Measurements from ENCODE around the gene CACNB2. TPM values are rescaled to one million over a fixed set of nuclear protein-coding genes. Genes with fewer than 3 reads are reported as not detected.

The CACNB2 gene
- total RNA-seq, 1 experiment from 2014 or later: 3.2 TPM

DNA sequence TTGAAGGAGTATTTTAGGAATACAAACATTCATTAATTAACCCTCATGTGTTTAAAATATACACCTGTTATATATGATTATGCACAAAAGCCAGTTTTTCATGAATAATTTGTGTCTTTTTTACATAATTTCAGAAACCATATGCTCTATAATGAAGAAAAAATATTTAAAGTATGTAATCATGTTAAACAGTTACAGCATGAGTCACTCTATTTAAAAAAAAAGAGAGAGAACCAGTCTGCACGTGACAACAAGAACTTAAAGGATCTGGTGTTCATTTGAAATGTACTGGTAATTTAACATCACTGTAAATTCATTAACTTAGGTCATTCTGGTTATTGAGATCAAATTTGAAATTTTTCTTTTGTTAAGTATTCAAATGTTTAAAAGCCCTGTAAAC is 228.5 kb downstream of the CACNB2 start (continued):
- TF ChIP-seq ETV6 (CRISPR knock-in tag; IDR thresholded peaks at IDR 0.05) (no peak), ZNF423 (CRISPR knock-in tag; IDR thresholded peaks at IDR 0.05) (no peak)
- TF ChIP-seq, protein P1, sequence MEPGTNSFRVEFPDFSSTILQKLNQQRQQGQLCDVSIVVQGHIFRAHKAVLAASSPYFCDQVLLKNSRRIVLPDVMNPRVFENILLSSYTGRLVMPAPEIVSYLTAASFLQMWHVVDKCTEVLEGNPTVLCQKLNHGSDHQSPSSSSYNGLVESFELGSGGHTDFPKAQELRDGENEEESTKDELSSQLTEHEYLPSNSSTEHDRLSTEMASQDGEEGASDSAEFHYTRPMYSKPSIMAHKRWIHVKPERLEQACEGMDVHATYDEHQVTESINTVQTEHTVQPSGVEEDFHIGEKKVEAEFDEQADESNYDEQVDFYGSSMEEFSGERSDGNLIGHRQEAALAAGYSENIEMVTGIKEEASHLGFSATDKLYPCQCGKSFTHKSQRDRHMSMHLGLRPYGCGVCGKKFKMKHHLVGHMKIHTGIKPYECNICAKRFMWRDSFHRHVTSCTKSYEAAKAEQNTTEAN (CRISPR knock-in tag; IDR thresholded peaks at IDR 0.05): no peak
- TF ChIP-seq, protein P2, sequence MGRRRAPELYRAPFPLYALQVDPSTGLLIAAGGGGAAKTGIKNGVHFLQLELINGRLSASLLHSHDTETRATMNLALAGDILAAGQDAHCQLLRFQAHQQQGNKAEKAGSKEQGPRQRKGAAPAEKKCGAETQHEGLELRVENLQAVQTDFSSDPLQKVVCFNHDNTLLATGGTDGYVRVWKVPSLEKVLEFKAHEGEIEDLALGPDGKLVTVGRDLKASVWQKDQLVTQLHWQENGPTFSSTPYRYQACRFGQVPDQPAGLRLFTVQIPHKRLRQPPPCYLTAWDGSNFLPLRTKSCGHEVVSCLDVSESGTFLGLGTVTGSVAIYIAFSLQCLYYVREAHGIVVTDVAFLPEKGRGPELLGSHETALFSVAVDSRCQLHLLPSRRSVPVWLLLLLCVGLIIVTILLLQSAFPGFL (CRISPR knock-in tag; IDR thresholded peaks at IDR 0.05; ENCODE audit: borderline replicate concordance): no peak
- TF ChIP-seq, protein P3, sequence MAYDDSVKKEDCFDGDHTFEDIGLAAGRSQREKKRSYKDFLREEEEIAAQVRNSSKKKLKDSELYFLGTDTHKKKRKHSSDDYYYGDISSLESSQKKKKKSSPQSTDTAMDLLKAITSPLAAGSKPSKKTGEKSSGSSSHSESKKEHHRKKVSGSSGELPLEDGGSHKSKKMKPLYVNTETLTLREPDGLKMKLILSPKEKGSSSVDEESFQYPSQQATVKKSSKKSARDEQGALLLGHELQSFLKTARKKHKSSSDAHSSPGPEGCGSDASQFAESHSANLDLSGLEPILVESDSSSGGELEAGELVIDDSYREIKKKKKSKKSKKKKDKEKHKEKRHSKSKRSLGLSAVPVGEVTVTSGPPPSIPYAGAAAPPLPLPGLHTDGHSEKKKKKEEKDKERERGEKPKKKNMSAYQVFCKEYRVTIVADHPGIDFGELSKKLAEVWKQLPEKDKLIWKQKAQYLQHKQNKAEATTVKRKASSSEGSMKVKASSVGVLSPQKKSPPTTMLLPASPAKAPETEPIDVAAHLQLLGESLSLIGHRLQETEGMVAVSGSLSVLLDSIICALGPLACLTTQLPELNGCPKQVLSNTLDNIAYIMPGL (CRISPR knock-in tag; IDR thresholded peaks at IDR 0.05): no peak

DNA sequence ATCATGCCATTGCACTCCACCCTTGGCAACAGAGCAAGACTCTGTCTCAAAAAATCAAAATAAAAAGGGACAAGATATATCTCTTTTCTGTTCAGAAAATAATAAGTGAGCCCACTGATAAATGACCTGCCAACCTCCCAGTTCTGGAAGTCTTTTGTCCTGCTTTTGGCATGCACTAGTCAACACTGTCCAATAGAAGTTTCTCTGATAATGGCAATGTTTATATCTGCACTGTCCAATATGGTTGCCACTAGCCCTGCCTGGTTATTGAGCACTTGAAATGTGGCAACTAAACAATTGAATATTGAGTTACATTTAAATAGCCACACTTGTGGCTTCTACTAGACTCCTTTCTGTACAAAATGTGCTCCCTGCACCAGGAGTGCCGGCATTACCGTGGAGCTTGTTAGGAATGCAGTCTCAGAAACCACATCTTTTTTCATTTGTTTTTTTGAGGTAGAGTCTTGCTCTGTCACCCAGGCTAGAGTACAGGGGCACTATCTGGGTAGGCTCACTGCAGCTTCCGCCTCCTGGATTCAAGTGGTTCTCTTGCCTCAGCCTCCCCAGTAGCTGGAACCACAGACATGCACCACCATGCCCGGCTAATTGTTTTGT is 229.7 kb downstream of the CACNB2 start:
- no peak for DNase-seq (ENCODE audit: low spot score)
- Mint-ChIP-seq H3K27ac (no peak overlapping the region), H3K4me3 (no peak overlapping the region), H3K9me3 (0 out of 2 replicates have a peak, but pooled peaks cover 5% of the 10 kb centered on the region), H3K27me3 (ENCODE audit: low read depth) (no peaks in the 10 kb centered on the region), H3K36me3 (no peaks in the 10 kb centered on the region), H3K4me1 (no peaks in the 10 kb centered on the region)
- ChIA-PET POLR2A (no interaction called here), CTCF (no interaction called here)
- TF ChIP-seq TEAD1 (CRISPR knock-in tag; IDR thresholded peaks at IDR 0.05): no peak
- no peak for TF ChIP-seq ZNF671 (CRISPR knock-in tag; IDR thresholded peaks at IDR 0.05)
- TF ChIP-seq, protein P4, sequence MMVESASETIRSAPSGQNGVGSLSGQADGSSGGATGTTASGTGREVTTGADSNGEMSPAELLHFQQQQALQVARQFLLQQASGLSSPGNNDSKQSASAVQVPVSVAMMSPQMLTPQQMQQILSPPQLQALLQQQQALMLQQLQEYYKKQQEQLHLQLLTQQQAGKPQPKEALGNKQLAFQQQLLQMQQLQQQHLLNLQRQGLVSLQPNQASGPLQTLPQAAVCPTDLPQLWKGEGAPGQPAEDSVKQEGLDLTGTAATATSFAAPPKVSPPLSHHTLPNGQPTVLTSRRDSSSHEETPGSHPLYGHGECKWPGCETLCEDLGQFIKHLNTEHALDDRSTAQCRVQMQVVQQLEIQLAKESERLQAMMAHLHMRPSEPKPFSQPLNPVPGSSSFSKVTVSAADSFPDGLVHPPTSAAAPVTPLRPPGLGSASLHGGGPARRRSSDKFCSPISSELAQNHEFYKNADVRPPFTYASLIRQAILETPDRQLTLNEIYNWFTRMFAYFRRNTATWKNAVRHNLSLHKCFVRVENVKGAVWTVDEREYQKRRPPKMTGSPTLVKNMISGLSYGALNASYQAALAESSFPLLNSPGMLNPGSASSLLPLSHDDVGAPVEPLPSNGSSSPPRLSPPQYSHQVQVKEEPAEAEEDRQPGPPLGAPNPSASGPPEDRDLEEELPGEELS (CRISPR knock-in tag; IDR thresholded peaks at IDR 0.05): no peak
- TF ChIP-seq ZNF263 (CRISPR knock-in tag; IDR thresholded peaks at IDR 0.05; ENCODE audit: low read depth): no peak
- TF ChIP-seq, protein P5, sequence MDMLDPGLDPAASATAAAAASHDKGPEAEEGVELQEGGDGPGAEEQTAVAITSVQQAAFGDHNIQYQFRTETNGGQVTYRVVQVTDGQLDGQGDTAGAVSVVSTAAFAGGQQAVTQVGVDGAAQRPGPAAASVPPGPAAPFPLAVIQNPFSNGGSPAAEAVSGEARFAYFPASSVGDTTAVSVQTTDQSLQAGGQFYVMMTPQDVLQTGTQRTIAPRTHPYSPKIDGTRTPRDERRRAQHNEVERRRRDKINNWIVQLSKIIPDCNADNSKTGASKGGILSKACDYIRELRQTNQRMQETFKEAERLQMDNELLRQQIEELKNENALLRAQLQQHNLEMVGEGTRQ (CRISPR knock-in tag; IDR thresholded peaks at IDR 0.05): no peak
- TF ChIP-seq KAT7 (CRISPR knock-in tag; IDR thresholded peaks at IDR 0.05; ENCODE audit: borderline replicate concordance): no peak
- TF ChIP-seq SMAD3 (CRISPR knock-in tag; IDR thresholded peaks at IDR 0.05; ENCODE audit: borderline replicate concordance): no peak
- TF ChIP-seq, protein P6, sequence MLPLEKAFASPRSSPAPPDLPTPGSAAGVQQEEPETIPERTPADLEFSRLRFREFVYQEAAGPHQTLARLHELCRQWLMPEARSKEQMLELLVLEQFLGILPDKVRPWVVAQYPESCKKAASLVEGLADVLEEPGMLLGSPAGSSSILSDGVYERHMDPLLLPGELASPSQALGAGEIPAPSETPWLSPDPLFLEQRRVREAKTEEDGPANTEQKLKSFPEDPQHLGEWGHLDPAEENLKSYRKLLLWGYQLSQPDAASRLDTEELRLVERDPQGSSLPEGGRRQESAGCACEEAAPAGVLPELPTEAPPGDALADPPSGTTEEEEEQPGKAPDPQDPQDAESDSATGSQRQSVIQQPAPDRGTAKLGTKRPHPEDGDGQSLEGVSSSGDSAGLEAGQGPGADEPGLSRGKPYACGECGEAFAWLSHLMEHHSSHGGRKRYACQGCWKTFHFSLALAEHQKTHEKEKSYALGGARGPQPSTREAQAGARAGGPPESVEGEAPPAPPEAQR (CRISPR knock-in tag; IDR thresholded peaks at IDR 0.05): no peak
- TF ChIP-seq ZNF317 (CRISPR knock-in tag; IDR thresholded peaks at IDR 0.05; ENCODE audit: borderline replicate concordance, low read depth): no peak
- TF ChIP-seq, protein P7, sequence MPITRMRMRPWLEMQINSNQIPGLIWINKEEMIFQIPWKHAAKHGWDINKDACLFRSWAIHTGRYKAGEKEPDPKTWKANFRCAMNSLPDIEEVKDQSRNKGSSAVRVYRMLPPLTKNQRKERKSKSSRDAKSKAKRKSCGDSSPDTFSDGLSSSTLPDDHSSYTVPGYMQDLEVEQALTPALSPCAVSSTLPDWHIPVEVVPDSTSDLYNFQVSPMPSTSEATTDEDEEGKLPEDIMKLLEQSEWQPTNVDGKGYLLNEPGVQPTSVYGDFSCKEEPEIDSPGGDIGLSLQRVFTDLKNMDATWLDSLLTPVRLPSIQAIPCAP (CRISPR knock-in tag; IDR thresholded peaks at IDR 0.05): no peak
- TF ChIP-seq, protein P8, sequence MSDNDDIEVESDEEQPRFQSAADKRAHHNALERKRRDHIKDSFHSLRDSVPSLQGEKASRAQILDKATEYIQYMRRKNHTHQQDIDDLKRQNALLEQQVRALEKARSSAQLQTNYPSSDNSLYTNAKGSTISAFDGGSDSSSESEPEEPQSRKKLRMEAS (CRISPR knock-in tag; IDR thresholded peaks at IDR 0.05): no peak
- ATAC-seq: no peak
